Measurements from ENCODE around the gene POLR1H. TPM values are rescaled to one million over a fixed set of nuclear protein-coding genes. Genes with fewer than 3 reads are reported as not detected.

The POLR1H gene
- total and polyA plus RNA-seq, 3 experiments from 2014 or later, result 55.0 to 123 (median 58.1) TPM

DNA sequence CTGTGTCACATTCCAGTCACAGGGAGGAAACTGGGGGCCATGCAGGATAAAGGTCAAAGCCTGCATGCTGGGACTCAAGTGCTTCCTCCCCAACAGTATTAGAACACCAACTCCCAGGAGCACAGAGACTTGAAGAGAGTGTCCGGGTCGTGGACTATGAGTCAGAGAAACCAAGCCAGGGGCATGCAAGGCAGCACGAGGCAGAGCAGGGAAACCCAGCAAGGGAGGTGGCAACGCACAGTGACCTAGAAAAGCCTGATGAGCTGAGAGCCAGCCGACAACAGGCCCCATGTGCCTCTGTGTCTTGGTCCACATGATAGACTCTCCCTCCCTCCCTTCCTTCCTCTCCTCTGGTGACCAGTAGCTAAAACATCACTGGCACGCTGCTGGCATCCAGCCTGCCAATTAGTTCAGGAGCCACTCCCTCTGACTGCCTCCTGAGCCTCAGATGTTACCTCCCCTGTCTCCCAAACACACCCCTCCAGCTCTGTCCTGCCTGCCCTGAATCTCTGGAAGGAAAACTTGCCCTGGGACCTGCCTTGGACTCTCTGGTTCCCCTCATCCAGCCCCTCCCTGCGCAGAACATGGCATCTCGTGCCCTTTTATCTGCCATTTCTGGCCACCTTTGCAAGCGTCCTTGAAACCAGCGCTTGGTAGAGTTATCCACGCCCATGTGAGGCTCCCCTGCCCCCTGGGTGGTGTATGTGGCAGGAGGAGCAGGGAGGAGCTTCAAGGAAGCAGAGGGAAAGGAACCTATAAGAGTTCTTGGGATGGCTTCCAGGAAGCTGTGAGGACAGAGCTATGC is 30.7 kb downstream of the POLR1H start:
- Histone ChIP-seq H3K36me3 (ENCODE audit: insufficient read depth, low read length) (no peaks in the 10 kb centered on the region), H3K9me3 (ENCODE audit: low read length) (no peaks in the 10 kb centered on the region), H3K27me3 (ENCODE audit: insufficient read depth, low read length, poor library complexity, severe bottlenecking) (peaks cover 7% of the 10 kb centered on the region), H3K4me3 (ENCODE audit: low read length) (no peak overlapping the region), H3K27ac (ENCODE audit: low read depth, low read length) (no peak overlapping the region), H3K4me1 (ENCODE audit: insufficient read depth, low read length) (no peaks in the 10 kb centered on the region)
- Mint-ChIP-seq H3K36me3 (peaks cover 0 to 6% (median 2%) of the 10 kb centered on the region in 3 donors), H3K27me3 (peaks cover 46 to 90% of the 10 kb centered on the region in 2 donors), H3K4me3 (no peak overlapping the region), H3K9me3 (no peaks in the 10 kb centered on the region), H3K4me1 (no peaks in the 10 kb centered on the region), H3K27ac (peak overlapping the region in 1 of 8 donors; percentile 77)
- DNase-seq, result no peak
- POLR2A ChIA-PET, result no interaction called here
- CTCF ChIA-PET, result interaction anchor here (2.2 kb wide), 1 partner anchor 11 kb away, joined by 6 read pairs; no protein-coding TSS in a partner anchor

DNA sequence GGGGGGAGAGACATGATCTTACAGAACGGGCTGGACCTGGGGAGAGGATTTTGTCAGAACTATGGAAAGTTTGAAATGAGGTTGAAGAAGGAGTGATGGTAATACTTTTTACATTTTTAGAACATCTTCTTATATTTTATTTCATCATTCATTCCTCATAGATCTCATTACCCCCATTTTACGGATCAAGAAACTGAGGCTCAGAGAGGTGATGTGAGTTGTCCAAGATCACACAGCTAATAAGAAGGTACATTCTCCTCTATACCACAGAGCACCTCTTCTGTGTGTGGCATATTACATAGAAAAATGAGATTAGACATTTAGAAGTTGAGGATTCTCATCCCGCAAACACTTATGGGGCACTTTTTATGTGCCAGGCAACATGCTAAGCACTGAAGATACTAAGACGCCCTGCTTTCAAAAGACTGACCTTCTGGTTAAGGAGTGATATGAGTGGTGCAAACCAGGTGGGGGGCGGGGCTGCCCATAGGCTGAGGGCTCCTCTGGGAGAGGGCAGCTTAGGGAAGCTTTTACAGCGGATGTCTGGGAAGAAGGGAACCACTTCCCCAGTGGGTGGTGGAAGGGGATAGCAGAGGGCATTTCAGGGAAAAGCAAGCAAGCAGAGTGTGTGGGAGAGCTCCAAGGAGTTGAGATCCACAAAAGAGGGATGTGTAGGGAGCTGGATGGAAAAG is 31.9 kb downstream of the POLR1H start:
- H3K4me1 Mint-ChIP-seq, result peaks cover 7 to 10% (median 8%) of the 10 kb centered on the region in 3 donors
- H3K36me3 Mint-ChIP-seq, result peaks cover 0 to 2% (median 0%) of the 10 kb centered on the region in 3 donors
- ChIA-PET CTCF (interaction anchor here (2.2 to 4.1 kb wide), 2 partner anchors 10 to 39 kb away, joined by 6 to 13 read pairs; no protein-coding TSS in a partner anchor), POLR2A (no interaction called here)
- H3K27ac Mint-ChIP-seq, result peak overlapping the region in 2 of 8 donors; percentile 19 to 23
- H3K36me3 ChIP-seq (ENCODE audit: insufficient read depth, low read length), result no peaks in the 10 kb centered on the region
- peaks cover 51 to 90% of the 10 kb centered on the region in 2 donors for H3K27me3 Mint-ChIP-seq
- DNase-seq, result no peak
- H3K27ac ChIP-seq (ENCODE audit: low read depth, low read length), result no peak overlapping the region
- no peaks in the 10 kb centered on the region for H3K9me3 ChIP-seq (ENCODE audit: low read length)
- H3K27me3 ChIP-seq (ENCODE audit: insufficient read depth, low read length, poor library complexity, severe bottlenecking), result peaks cover 11% of the 10 kb centered on the region
- H3K4me1 ChIP-seq (ENCODE audit: insufficient read depth, low read length), result peaks cover 6% of the 10 kb centered on the region
- H3K4me3 Mint-ChIP-seq, result no peak overlapping the region
- H3K9me3 Mint-ChIP-seq, result no peaks in the 10 kb centered on the region
- H3K4me3 ChIP-seq (ENCODE audit: low read length), result no peak overlapping the region

DNA sequence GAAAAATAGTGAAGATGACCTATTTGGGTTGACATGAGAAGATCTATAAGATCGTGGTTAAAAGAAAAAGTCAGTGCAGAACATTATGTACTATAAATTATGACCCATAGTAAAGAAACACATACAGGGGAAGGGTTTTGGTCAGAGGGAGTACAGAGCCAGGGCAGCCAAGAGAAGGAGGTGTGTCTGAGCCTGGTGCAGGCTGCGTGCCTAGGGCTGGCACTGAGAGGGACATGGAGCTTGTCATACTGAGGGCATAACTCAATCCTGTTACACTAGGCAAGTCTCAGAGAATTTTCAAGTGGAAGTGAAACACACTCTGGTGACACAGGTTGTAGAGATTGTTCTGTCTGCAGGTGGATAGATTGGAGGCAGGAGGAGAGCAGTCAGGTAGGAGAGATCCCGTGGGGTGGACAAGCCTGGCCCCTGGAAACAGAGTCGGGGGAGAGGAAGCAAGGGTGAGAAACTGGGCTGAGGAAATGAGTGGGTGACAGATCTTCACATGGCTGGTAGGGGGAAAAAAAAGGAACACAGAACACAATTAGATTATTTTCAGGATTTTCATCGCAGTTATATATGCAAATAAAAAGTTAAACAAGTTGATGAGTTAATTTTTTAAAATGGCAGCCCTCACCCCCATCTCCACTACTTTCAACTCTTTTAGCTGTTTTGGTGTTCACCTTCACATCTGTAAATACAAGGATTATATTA is 33.0 kb downstream of the POLR1H start:
- no peaks in the 10 kb centered on the region for H3K9me3 ChIP-seq (ENCODE audit: low read length)
- H3K4me3 ChIP-seq (ENCODE audit: low read length), result no peak overlapping the region
- H3K27ac ChIP-seq (ENCODE audit: low read depth, low read length), result no peak overlapping the region
- Mint-ChIP-seq H3K36me3 (peaks cover 0 to 2% (median 0%) of the 10 kb centered on the region in 3 donors), H3K9me3 (no peaks in the 10 kb centered on the region), H3K4me1 (peaks cover 11 to 16% (median 14%) of the 10 kb centered on the region in 3 donors), H3K4me3 (no peak overlapping the region), H3K27ac (peak overlapping the region in 1 of 8 donors; percentile 49), H3K27me3 (peaks cover 57 to 93% of the 10 kb centered on the region in 2 donors)
- H3K36me3 ChIP-seq (ENCODE audit: insufficient read depth, low read length), result no peaks in the 10 kb centered on the region
- no peak for DNase-seq
- peaks cover 11% of the 10 kb centered on the region for H3K4me1 ChIP-seq (ENCODE audit: insufficient read depth, low read length)
- H3K27me3 ChIP-seq (ENCODE audit: insufficient read depth, low read length, poor library complexity, severe bottlenecking), result peaks cover 18% of the 10 kb centered on the region
- ChIA-PET CTCF (interaction anchor here (1.7 to 4.1 kb wide), 2 partner anchors 9 to 37 kb away, joined by 7 to 13 read pairs; no protein-coding TSS in a partner anchor), POLR2A (interaction anchor here (0.6 kb wide), 1 partner anchor 9 kb away, joined by 3 read pairs; no protein-coding TSS in a partner anchor)

DNA sequence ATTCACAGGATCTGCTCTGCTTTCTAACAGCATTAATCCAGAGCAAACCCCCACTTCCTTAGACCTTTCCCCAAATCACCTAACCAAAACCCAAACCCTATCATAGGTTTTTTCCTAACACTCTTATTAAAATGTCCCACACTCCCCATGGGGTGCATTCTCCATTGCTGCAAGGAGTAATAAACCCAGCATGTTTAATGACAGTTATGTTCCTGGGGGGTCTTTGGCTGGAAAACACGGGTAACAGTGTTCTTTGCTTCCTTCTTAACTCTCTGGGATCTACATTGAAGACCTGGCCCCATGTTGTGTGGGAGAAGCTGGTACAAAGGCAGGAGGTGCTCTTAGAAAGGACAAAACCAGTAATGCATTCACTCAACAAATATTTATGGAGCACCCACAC is 35.8 kb downstream of the POLR1H start:
- no peaks in the 10 kb centered on the region for H3K9me3 ChIP-seq (ENCODE audit: low read length)
- Mint-ChIP-seq H3K36me3 (no peaks in the 10 kb centered on the region), H3K9me3 (no peaks in the 10 kb centered on the region), H3K4me3 (no peak overlapping the region), H3K4me1 (peaks cover 28 to 37% (median 35%) of the 10 kb centered on the region in 3 donors), H3K27ac (no peak overlapping the region), H3K27me3 (peaks cover 61 to 87% of the 10 kb centered on the region in 2 donors)
- no peak for DNase-seq
- CTCF ChIA-PET, result interaction anchor here (4.1 kb wide), 1 partner anchor 35 kb away, joined by 13 read pairs; no protein-coding TSS in a partner anchor
- H3K4me1 ChIP-seq (ENCODE audit: insufficient read depth, low read length), result peaks cover 27% of the 10 kb centered on the region
- POLR2A ChIA-PET, result no interaction called here
- H3K27ac ChIP-seq (ENCODE audit: low read depth, low read length), result no peak overlapping the region
- H3K36me3 ChIP-seq (ENCODE audit: insufficient read depth, low read length), result no peaks in the 10 kb centered on the region
- no peak overlapping the region for H3K4me3 ChIP-seq (ENCODE audit: low read length)
- H3K27me3 ChIP-seq (ENCODE audit: insufficient read depth, low read length, poor library complexity, severe bottlenecking), result peaks cover 32% of the 10 kb centered on the region

DNA sequence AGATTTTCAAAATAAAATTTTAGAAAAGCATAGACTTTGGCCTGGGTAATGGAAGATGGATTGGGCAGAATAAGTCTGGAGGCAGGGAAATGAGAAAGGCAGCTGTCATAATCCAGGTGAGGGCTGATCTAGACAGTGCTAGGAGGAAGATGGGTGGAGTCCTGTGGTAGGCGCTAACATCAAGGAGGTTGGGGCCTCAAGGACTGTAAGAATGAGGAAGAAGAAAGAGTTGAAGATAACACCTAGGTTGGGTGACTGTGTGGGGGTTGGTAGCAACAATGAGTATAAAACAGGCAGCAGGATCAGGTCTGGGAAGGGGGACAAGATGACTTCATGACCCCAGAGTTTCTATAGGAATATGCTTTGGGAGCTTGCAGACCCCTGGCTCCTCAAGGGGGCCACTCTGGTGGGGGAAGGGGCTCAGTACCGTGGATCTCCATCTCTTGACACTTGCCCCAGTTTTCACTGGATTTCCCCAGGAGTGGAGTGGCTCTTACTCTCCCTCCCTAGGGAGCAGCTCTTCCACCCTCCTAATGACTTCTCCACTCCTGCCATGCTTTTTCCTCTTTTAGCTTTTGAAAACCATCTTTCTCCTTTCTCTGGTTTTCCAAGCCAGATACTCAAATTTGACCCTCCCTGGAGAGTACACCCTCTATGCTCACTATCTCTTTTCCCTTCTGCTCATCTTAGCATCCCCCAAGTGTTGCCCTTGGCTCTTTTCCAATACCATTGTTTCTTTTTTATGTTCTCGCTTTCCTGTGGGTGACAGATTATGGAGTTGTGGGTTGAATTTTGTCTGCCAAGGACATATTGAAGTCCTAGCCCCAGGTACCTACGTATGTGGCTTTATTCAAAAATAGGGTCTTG is 37.1 kb downstream of the POLR1H start:
- Mint-ChIP-seq H3K27ac (peak overlapping the region in 1 of 8 donors; percentile 10), H3K36me3 (no peaks in the 10 kb centered on the region), H3K27me3 (peaks cover 48 to 76% of the 10 kb centered on the region in 2 donors), H3K4me3 (peak overlapping the region in 1 of 7 donors; percentile 13), H3K4me1 (peaks cover 38 to 47% (median 46%) of the 10 kb centered on the region in 3 donors), H3K9me3 (no peaks in the 10 kb centered on the region)
- Histone ChIP-seq H3K27me3 (ENCODE audit: insufficient read depth, low read length, poor library complexity, severe bottlenecking) (peaks cover 32% of the 10 kb centered on the region), H3K9me3 (ENCODE audit: low read length) (no peaks in the 10 kb centered on the region), H3K36me3 (ENCODE audit: insufficient read depth, low read length) (no peaks in the 10 kb centered on the region), H3K27ac (ENCODE audit: low read depth, low read length) (no peak overlapping the region), H3K4me3 (ENCODE audit: low read length) (no peak overlapping the region), H3K4me1 (ENCODE audit: insufficient read depth, low read length) (peaks cover 40% of the 10 kb centered on the region)
- ChIA-PET CTCF (interaction anchor here (0.7 kb wide), 1 partner anchor 34 kb away, joined by 3 read pairs; no protein-coding TSS in a partner anchor), POLR2A (no interaction called here)
- DNase-seq, result peak in 1 of 5 donors; percentile 10

DNA sequence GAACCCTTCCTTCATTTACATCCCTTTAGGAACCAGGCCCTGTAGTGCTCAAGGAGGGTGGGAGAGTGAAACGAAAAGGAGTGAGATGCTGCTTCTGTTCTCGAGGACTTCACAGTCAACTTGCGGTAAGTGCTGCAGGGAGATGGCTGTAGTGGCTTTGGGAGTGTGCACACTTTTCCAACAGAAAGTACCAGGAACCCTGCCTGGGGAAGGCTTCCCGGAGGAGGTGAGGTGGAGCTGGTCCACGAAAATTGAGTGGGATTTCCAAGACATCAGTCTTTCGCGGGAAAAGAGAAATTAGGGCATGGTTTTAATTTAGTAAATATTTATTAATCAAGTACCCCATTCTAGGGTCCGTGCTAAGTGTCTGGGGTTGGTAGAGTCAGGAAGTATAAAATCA is 39.1 kb downstream of the POLR1H start:
- Histone ChIP-seq H3K27ac (ENCODE audit: low read depth, low read length) (no peak overlapping the region), H3K4me1 (ENCODE audit: insufficient read depth, low read length) (peaks cover 45% of the 10 kb centered on the region), H3K27me3 (ENCODE audit: insufficient read depth, low read length, poor library complexity, severe bottlenecking) (peaks cover 32% of the 10 kb centered on the region), H3K36me3 (ENCODE audit: insufficient read depth, low read length) (no peaks in the 10 kb centered on the region), H3K4me3 (ENCODE audit: low read length) (no peak overlapping the region), H3K9me3 (ENCODE audit: low read length) (no peaks in the 10 kb centered on the region)
- H3K4me1 Mint-ChIP-seq, result peaks cover 44 to 54% (median 52%) of the 10 kb centered on the region in 3 donors
- ChIA-PET CTCF (interaction anchor here (1.0 kb wide), 1 partner anchor 31 kb away, joined by 5 read pairs; no protein-coding TSS in a partner anchor), POLR2A (no interaction called here)
- H3K9me3 Mint-ChIP-seq, result no peaks in the 10 kb centered on the region
- peak overlapping the region in 2 of 8 donors; percentile 19 to 21 for H3K27ac Mint-ChIP-seq
- H3K4me3 Mint-ChIP-seq, result peak overlapping the region; percentile 29 to 75 (median 64)
- peaks cover 44 to 67% of the 10 kb centered on the region in 2 donors for H3K27me3 Mint-ChIP-seq
- DNase-seq, result no peak
- no peaks in the 10 kb centered on the region for H3K36me3 Mint-ChIP-seq

Measured in CD8-positive, alpha-beta memory T cell (primary cell).